ENCODE measurements around the gene GJC2. TPM values are rescaled to one million over a fixed set of nuclear protein-coding genes. Genes with fewer than 3 reads are reported as not detected.
"Not testable (repeated sequence)": the region's sequence is repeated elsewhere in the genome, so short reads cannot be mapped to it uniquely, and the experiment has no call there.

GJC2 gene
- total and polyA plus RNA-seq, 2 donors (not counting 1 experiment from before 2014, with no cell fraction given) = 0.16 to 0.30 TPM

DNA sequence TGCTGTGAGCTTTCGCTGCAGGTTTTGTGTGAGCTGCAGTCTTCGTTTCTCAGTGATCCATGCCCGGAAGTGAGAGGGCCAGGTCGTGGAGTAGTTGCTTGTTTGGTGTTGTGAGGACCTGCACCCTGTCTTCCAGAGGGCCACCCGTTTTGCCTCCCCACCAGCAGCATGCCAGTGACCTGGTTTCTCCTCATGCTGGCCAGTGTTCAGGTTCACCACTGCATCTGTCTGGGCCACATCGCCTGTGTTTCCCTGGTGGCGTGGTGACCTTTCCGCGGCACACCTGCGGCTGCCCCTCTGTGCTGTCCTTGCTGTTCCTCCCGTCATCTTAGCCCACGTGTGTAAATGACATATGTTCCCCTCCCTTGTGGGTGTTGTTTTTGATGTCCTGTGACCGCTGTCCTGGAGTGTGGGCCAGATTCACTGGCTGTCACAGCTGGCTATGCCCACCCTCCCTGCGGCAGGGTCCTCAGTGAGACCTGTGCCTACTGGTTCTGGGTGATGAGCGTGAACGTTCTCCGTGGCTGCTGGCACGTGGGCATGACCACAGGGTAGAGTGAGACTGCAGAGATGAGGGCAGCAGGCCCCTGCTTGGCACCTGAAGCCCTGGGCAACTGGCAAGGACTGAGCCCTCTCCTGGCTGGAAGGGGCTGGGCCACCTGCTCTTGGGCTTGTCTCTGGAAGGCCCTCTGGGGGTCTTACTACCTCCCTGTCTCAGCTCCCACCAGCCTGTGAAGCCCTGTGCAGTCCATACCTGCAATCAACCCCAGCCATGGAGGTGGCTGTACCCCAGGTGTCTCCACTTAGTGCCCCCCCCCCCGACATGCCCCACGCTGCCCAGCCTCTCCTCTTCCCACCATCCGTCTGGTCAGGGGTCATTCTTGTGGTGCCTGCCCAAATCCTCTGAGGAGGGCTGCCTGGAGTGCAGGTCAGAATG, 23.1 kb downstream of the GJC2 start:
- ChIA-PET POLR2A (no interaction called here), CTCF (interaction anchor here (0.7 kb wide), 1 partner anchor 32 kb away, joined by 4 read pairs; no protein-coding TSS in a partner anchor)
- Mint-ChIP-seq H3K4me3 (no peak overlapping the region), H3K27me3 (no peaks in the 10 kb centered on the region), H3K27ac (no peak overlapping the region), H3K9me3 (ENCODE audit: insufficient read depth) (no peaks in the 10 kb centered on the region), H3K4me1 (peaks cover 6% of the 10 kb centered on the region)
- H3K27ac ChIP-seq (ENCODE audit: low read length in 2 of 2) = no peak overlapping the region
- no peak overlapping the region for H3K9ac ChIP-seq (ENCODE audit: low read length)
- DNase-seq (no peak), ATAC-seq (ENCODE audit: low read depth) (no peak)
- H3K4me1 ChIP-seq (ENCODE audit: control insufficient read depth in 2 of 2, insufficient read depth in 2 of 2, low read length in 2 of 2) = no peaks in the 10 kb centered on the region
- H3K79me2 ChIP-seq (ENCODE audit: control insufficient read depth, insufficient read depth, low read length) = peaks cover 75% of the 10 kb centered on the region
- no peaks in the 10 kb centered on the region for H3K27me3 ChIP-seq (replicated peaks in 1 of 4; ENCODE audit: control extremely low read depth in 1 of 4, control insufficient read depth in 3 of 4, insufficient read depth in 4 of 4, low read length in 3 of 4)
- no peak overlapping the region for H3K4me2 ChIP-seq (replicated peaks; ENCODE audit: low read depth, low read length, poor library complexity, severe bottlenecking)
- intact Hi-C loops (cut with micrococcal nuclease) = no loop called here
- TF ChIP-seq EZH2 (IDR thresholded peaks at IDR 0.05; ENCODE audit: borderline replicate concordance, insufficient read depth, low read depth, low read length, poor library complexity, severe bottlenecking) = no peak
- TF ChIP-seq, protein P1, sequence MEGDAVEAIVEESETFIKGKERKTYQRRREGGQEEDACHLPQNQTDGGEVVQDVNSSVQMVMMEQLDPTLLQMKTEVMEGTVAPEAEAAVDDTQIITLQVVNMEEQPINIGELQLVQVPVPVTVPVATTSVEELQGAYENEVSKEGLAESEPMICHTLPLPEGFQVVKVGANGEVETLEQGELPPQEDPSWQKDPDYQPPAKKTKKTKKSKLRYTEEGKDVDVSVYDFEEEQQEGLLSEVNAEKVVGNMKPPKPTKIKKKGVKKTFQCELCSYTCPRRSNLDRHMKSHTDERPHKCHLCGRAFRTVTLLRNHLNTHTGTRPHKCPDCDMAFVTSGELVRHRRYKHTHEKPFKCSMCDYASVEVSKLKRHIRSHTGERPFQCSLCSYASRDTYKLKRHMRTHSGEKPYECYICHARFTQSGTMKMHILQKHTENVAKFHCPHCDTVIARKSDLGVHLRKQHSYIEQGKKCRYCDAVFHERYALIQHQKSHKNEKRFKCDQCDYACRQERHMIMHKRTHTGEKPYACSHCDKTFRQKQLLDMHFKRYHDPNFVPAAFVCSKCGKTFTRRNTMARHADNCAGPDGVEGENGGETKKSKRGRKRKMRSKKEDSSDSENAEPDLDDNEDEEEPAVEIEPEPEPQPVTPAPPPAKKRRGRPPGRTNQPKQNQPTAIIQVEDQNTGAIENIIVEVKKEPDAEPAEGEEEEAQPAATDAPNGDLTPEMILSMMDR (IDR thresholded peaks at IDR 0.05) = no peak
- WGBS (ENCODE audit: insufficient coverage) = 86% methylated on average over 17 of the region's 21 CpGs
- H3K36me3 ChIP-seq (replicated peaks in 1 of 2; ENCODE audit: control extremely low read depth in 1 of 2, control insufficient read depth in 1 of 2, extremely low read depth in 1 of 2, insufficient read depth in 2 of 2, low read length in 1 of 2) = peaks cover 0 to 10% of the 10 kb centered on the region in 2 experiments
- peaks cover 0 to 12% (median 0%) of the 10 kb centered on the region in 3 donors for H3K9me3 ChIP-seq (ENCODE audit: control extremely low read depth in 1 of 3, control insufficient read depth in 2 of 3, insufficient read depth in 1 of 3, low read length in 2 of 3)
- H2AFZ ChIP-seq (ENCODE audit: insufficient read depth, low read depth, low read length, poor library complexity, severe bottlenecking) = no peak overlapping the region
- H4K20me1 ChIP-seq (ENCODE audit: control insufficient read depth, insufficient read depth, low read length, poor library complexity, severe bottlenecking) = peaks cover 34% of the 10 kb centered on the region
- no peak overlapping the region for H3K4me3 ChIP-seq (ENCODE audit: control extremely low read depth in 1 of 5, extremely low read depth in 1 of 5, insufficient read depth in 1 of 5, low read depth in 2 of 5, low read length in 4 of 5)

DNA sequence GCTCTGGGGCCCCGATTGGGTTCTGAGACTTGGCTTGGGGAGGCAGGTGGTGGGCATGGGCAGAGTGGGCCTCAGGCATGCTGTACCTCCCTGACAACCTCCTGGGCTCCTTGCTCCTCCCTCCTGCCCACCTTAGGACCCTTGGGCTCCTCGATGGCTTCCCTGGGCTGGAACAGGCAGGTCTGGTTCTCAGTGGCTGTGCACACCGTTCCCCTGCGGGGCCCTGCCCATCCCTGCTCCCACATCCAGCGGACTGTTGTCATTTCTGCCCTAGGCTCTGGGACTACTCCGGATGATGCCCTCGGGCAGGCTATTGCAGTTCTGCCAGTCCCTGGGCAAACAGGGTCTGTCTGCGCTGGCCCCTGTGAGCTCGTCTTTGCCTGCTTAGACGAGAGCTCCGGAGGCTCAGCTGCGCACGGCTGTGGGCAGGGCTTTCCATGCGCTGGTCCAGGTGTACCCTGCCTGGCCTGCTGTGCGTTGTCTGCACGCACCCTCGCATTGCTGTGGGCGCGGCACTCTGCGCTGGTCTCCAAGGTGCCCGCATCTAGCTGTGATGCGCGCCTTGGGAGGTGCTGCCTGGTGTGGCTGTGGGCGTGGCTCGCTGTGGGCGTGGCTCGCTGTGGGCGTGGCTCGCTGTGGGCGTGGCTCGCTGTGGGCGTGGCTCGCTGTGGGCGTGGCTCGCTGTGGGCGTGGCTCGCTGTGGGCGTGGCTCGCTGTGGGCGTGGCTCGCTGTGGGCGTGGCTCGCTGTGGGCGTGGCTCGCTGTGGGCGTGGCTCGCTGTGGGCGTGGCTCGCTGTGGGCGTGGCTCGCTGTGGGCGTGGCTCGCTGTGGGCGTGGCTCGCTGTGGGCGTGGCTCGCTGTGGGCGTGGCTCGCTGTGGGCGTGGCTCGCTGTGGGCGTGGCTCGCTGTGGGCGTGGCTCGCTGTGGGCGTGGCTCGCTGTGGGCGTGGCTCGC, 24.1 kb downstream of the GJC2 start:
- peaks cover 0 to 12% (median 0%) of the 10 kb centered on the region in 3 donors for H3K9me3 ChIP-seq (ENCODE audit: control extremely low read depth in 1 of 3, control insufficient read depth in 2 of 3, insufficient read depth in 1 of 3, low read length in 2 of 3)
- H3K4me2 ChIP-seq (replicated peaks; ENCODE audit: low read depth, low read length, poor library complexity, severe bottlenecking); H3K9ac ChIP-seq (ENCODE audit: low read length); H3K4me1 Mint-ChIP-seq; H3K4me3 Mint-ChIP-seq; H3K36me3 ChIP-seq (replicated peaks in 1 of 2; ENCODE audit: control extremely low read depth in 1 of 2, control insufficient read depth in 1 of 2, extremely low read depth in 1 of 2, insufficient read depth in 2 of 2, low read length in 1 of 2); CTCF ChIA-PET; H3K27me3 Mint-ChIP-seq; H3K9me3 Mint-ChIP-seq (ENCODE audit: insufficient read depth); H3K27me3 ChIP-seq (replicated peaks in 1 of 4; ENCODE audit: control extremely low read depth in 1 of 4, control insufficient read depth in 3 of 4, insufficient read depth in 4 of 4, low read length in 3 of 4); H3K4me1 ChIP-seq (ENCODE audit: control insufficient read depth in 2 of 2, insufficient read depth in 2 of 2, low read length in 2 of 2); H2AFZ ChIP-seq (ENCODE audit: insufficient read depth, low read depth, low read length, poor library complexity, severe bottlenecking); H3K27ac Mint-ChIP-seq; H3K4me3 ChIP-seq (ENCODE audit: control extremely low read depth in 1 of 5, extremely low read depth in 1 of 5, insufficient read depth in 1 of 5, low read depth in 2 of 5, low read length in 4 of 5): not testable (repeated sequence)
- peaks cover 34% of the 10 kb centered on the region for H4K20me1 ChIP-seq (ENCODE audit: control insufficient read depth, insufficient read depth, low read length, poor library complexity, severe bottlenecking)
- 86% methylated on average over 25 of the region's 69 CpGs for WGBS (ENCODE audit: insufficient coverage)
- peak overlapping the region in 1 of 2 donors; percentile 36 for H3K27ac ChIP-seq (ENCODE audit: low read length in 2 of 2)
- peaks cover 65% of the 10 kb centered on the region for H3K79me2 ChIP-seq (ENCODE audit: control insufficient read depth, insufficient read depth, low read length)
- ATAC-seq (ENCODE audit: low read depth) (peak; percentile 50), DNase-seq (peak; percentile 64)
- intact Hi-C loops (cut with micrococcal nuclease) = loop anchor here (1.0 kb wide), 2 partner anchors 9 to 39 kb away; partner anchors contain the start of gene IBA57
- POLR2A ChIA-PET = interaction anchor here (0.6 kb wide), 1 partner anchor 20 kb away, joined by 5 read pairs; no protein-coding TSS in a partner anchor
